ENCODE measurements around the gene HLF. TPM values are rescaled to one million over a fixed set of nuclear protein-coding genes. Genes with fewer than 3 reads are reported as not detected.

HLF gene
- total RNA-seq, 3 donors from 2014 or later = 11.8 to 21.4 (median 13.4) TPM

DNA sequence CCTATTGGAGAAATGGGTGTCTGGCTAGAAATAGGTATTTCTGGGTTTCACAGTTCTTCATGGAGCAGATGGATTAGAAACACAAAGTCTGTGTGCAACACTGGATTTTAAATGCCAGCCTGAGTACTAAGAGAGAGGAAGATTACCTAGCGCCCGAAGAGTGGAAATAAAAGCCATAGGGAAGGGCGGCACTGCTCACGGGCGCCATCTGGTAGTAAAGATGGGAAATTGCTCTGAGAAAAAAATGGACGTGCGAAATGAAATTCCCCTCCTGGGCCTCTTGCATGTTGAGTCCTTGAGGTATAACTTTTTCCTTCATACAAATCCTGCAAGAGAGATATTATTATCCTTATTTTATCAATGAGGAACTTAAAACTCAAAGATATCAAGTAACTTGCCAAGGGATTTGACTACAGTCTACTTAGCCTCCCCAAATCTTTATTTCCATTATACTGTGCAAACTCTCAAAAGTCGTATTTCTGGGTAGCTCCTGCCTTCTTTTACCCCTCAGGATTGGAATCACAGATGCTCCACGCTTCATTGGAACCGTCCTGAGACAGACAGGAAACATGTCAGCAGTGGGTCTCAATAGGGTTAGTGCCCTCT lies 84.1 kb downstream of the HLF start:
- no peak for TF ChIP-seq POLR2AphosphoS5 (IDR thresholded peaks at IDR 0.05)
- TF ChIP-seq, protein P1, sequence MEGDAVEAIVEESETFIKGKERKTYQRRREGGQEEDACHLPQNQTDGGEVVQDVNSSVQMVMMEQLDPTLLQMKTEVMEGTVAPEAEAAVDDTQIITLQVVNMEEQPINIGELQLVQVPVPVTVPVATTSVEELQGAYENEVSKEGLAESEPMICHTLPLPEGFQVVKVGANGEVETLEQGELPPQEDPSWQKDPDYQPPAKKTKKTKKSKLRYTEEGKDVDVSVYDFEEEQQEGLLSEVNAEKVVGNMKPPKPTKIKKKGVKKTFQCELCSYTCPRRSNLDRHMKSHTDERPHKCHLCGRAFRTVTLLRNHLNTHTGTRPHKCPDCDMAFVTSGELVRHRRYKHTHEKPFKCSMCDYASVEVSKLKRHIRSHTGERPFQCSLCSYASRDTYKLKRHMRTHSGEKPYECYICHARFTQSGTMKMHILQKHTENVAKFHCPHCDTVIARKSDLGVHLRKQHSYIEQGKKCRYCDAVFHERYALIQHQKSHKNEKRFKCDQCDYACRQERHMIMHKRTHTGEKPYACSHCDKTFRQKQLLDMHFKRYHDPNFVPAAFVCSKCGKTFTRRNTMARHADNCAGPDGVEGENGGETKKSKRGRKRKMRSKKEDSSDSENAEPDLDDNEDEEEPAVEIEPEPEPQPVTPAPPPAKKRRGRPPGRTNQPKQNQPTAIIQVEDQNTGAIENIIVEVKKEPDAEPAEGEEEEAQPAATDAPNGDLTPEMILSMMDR (IDR thresholded peaks at IDR 0.05) = peak; percentile 66 to 87 (median 82)
- no peak for TF ChIP-seq POLR2A (IDR thresholded peaks at IDR 0.05)
- Histone ChIP-seq H3K27me3 (no peaks in the 10 kb centered on the region), H3K27ac (no peak overlapping the region), H3K9me3 (peaks cover 0 to 4% of the 10 kb centered on the region in 2 donors), H3K4me1 (peaks cover 0 to 4% of the 10 kb centered on the region in 2 donors), H3K36me3 (no peaks in the 10 kb centered on the region), H3K4me3 (no peak overlapping the region)
- intact Hi-C loops (cut with DNase I; ENCODE audit: low total_unique reads) = no loop called here
- no peak for DNase-seq (ENCODE audit: low spot score in 2 of 2)

DNA sequence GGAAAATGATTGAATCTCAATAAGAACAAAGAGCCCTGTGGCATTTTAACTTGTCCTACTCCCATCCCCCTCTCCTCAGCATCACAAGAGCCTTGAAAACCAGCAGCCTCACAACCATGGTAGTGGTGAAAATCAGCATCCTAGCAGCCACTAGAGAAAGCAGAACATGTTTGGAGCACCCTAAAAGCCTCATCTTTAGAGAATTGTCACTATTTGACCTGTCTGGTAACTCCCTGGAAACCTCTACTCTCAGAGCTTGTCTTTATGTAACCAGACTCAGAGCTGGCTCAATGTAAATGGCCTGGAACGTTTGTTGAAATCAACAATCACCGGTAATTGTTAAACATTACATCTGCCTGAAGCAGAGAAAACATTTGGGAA lies 86.1 kb downstream of the HLF start:
- DNase-seq (ENCODE audit: low spot score in 2 of 2) = no peak
- H3K27me3 ChIP-seq = no peaks in the 10 kb centered on the region
- TF ChIP-seq POLR2AphosphoS5 (IDR thresholded peaks at IDR 0.05) (no peak), POLR2A (IDR thresholded peaks at IDR 0.05) (no peak)
- TF ChIP-seq, protein P1 (IDR thresholded peaks at IDR 0.05) = no peak
- no peaks in the 10 kb centered on the region for H3K36me3 ChIP-seq
- no peak overlapping the region for H3K27ac ChIP-seq
- intact Hi-C loops (cut with DNase I; ENCODE audit: low total_unique reads) = no loop called here
- H3K4me1 ChIP-seq = no peaks in the 10 kb centered on the region
- H3K9me3 ChIP-seq = peaks cover 0 to 4% of the 10 kb centered on the region in 2 donors
- H3K4me3 ChIP-seq = no peak overlapping the region

DNA sequence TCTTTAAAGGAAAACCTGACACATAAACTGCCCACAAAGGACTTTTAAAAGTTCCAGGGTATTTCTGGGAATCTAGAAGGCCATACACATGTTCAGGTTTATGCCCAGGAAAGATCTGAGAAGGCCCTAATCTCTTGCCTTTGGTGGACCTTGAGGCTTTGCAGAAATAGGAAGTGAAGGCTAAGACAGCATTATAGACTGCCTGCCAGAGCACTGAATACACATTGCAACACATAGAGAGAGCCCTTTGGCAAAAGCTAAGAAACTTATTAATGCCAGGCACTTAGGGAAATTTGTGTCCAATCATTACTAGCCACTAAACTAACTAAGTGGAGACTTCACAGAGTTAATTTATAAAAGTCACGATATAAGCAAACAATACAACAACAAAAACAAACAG lies 86.5 kb downstream of the HLF start:
- no peak for DNase-seq (ENCODE audit: low spot score in 2 of 2)
- TF ChIP-seq POLR2AphosphoS5 (IDR thresholded peaks at IDR 0.05) = no peak
- TF ChIP-seq, protein P1 (IDR thresholded peaks at IDR 0.05) = no peak
- TF ChIP-seq POLR2A (IDR thresholded peaks at IDR 0.05) = no peak
- H3K4me3 ChIP-seq = no peak overlapping the region
- H3K27me3 ChIP-seq = no peaks in the 10 kb centered on the region
- intact Hi-C loops (cut with DNase I; ENCODE audit: low total_unique reads) = no loop called here
- H3K4me1 ChIP-seq = no peaks in the 10 kb centered on the region
- no peak overlapping the region for H3K27ac ChIP-seq
- peaks cover 0 to 4% of the 10 kb centered on the region in 2 donors for H3K9me3 ChIP-seq
- H3K36me3 ChIP-seq = no peaks in the 10 kb centered on the region

DNA sequence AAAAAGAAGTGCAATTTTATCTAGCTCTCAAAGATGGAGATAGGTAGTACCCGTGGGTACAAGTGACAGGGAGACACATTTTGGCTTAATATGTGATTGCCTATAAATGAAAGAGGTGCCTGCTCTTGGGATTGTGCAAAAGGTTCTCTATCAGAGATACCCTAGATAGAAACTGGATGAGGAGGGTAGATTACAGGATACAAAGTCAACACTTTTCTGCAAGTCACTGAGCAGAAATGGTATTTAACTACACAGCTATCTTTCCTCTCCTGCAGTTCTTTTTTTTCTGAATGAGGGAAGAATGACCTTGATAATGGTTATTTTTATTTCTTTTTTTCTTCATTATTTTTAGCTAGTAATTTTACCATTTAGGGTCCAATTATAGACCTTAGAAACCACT lies 89.2 kb downstream of the HLF start:
- no peak for DNase-seq (ENCODE audit: low spot score in 2 of 2)
- Histone ChIP-seq H3K27ac (no peak overlapping the region), H3K36me3 (no peaks in the 10 kb centered on the region), H3K4me1 (no peaks in the 10 kb centered on the region), H3K4me3 (no peak overlapping the region), H3K27me3 (no peaks in the 10 kb centered on the region), H3K9me3 (no peaks in the 10 kb centered on the region)
- intact Hi-C loops (cut with DNase I; ENCODE audit: low total_unique reads) = no loop called here
- TF ChIP-seq POLR2AphosphoS5 (IDR thresholded peaks at IDR 0.05) = no peak
- no peak for TF ChIP-seq POLR2A (IDR thresholded peaks at IDR 0.05)
- TF ChIP-seq, protein P1 (IDR thresholded peaks at IDR 0.05) = no peak

DNA sequence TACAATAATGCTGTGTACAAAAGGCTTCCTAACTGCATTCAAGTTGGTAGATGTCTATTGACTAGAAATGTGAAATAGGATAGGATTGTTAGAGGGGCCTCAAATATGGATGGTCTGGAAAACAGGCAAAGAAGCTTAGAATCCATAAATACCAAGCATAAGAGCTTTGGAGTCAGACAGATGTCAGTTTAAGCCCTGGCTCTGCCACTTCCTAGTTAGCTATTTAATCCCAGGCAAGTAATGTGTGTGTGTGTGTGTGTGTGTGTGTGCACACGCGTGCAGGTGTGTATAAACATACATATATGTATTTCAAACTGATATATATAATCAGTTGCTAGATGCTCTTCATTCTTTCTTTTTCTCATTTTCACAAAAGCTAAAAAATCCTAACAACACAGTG lies 90.2 kb downstream of the HLF start:
- intact Hi-C loops (cut with DNase I; ENCODE audit: low total_unique reads) = no loop called here
- DNase-seq (ENCODE audit: low spot score in 2 of 2) = no peak
- H3K4me1 ChIP-seq = no peaks in the 10 kb centered on the region
- no peaks in the 10 kb centered on the region for H3K36me3 ChIP-seq
- no peaks in the 10 kb centered on the region for H3K27me3 ChIP-seq
- no peak overlapping the region for H3K27ac ChIP-seq
- TF ChIP-seq POLR2AphosphoS5 (IDR thresholded peaks at IDR 0.05) = no peak
- TF ChIP-seq, protein P1 (IDR thresholded peaks at IDR 0.05) = no peak
- no peak for TF ChIP-seq POLR2A (IDR thresholded peaks at IDR 0.05)
- peaks cover 0 to 2% of the 10 kb centered on the region in 2 donors for H3K9me3 ChIP-seq
- H3K4me3 ChIP-seq = no peak overlapping the region
